GM19025 (cell line): ENCODE data around the gene KCND3.
"Not testable (repeated sequence)": the region's sequence is repeated elsewhere in the genome, so short reads cannot be mapped to it uniquely, and the experiment has no call there.

Experiments used
- ATAC-seq: cut with Tn5 transposase; IDR thresholded peaks from one replicate; pipeline ENCODE4 v1.9.1; 2021; ENCODE audit warnings: mild to moderate bottlenecking, low read depth, moderate library complexity; ENCODE audit not compliant: unreplicated experiment

The KCND3 gene

GRCh38 chr1:111751906-111752575 lies 237.4 kb downstream of the KCND3 start:
- ATAC-seq, result no peak

- ATAC-seq, result no peak
Observed at GRCh38 chr1:111750856-111751255, 238.6 kb downstream of the KCND3 start.

GRCh38 chr1:111749628-111750027 lies 239.8 kb downstream of the KCND3 start:
- ATAC-seq, result no peak

GRCh38 chr1:111747947-111748346 lies 241.5 kb downstream of the KCND3 start:
- no peak for ATAC-seq

GRCh38 chr1:111747282-111747734 lies 242.2 kb downstream of the KCND3 start:
- no peak for ATAC-seq

GRCh38 chr1:111746614-111746999 lies 242.9 kb downstream of the KCND3 start:
- no peak for ATAC-seq

- no peak for ATAC-seq
Observed at GRCh38 chr1:111745675-111746613, 243.5 kb downstream of the KCND3 start.

- no peak for ATAC-seq
Observed at GRCh38 chr1:111743679-111744101, 245.8 kb downstream of the KCND3 start.

GRCh38 chr1:111742938-111743549 lies 246.4 kb downstream of the KCND3 start:
- no peak for ATAC-seq

- not testable (repeated sequence) for ATAC-seq
Observed at GRCh38 chr1:111742292-111742691, 247.2 kb downstream of the KCND3 start.

GRCh38 chr1:111739925-111740765 lies 249.3 kb downstream of the KCND3 start:
- ATAC-seq, result no peak

GRCh38 chr1:111739194-111739924 lies 250.1 kb downstream of the KCND3 start, which contains the start of gene INKA2:
INKA2 (minus strand) TSS chr1:111739395; CDS start chr1:111739242, 153 bp downstream.
- ATAC-seq, result peak; percentile 80

GRCh38 chr1:111738436-111739193 lies 250.9 kb downstream of the KCND3 start:
- peak; percentile 48 for ATAC-seq

- no peak for ATAC-seq
Observed at GRCh38 chr1:111738133-111738435, 251.4 kb downstream of the KCND3 start.

GRCh38 chr1:111737216-111738132 lies 252.0 kb downstream of the KCND3 start:
- no peak for ATAC-seq

- ATAC-seq, result no peak
Observed at GRCh38 chr1:111736548-111737215, 252.8 kb downstream of the KCND3 start.

- no peak for ATAC-seq
Observed at GRCh38 chr1:111735858-111736544, 253.5 kb downstream of the KCND3 start.
